HG02642 (cell line): ENCODE measurements around the gene CCBE1.
A peak's percentile ranks its signal among the peaks of the same experiment; 100 is the strongest.
"Not testable (repeated sequence)": the region's sequence is repeated elsewhere in the genome, so short reads cannot be mapped to it uniquely, and the experiment has no call there.

Source experiments
- ATAC-seq: cut with Tn5 transposase; IDR thresholded peaks from one replicate; pipeline ENCODE4 v1.9.1; 2021; ENCODE audit warnings: mild to moderate bottlenecking; ENCODE audit not compliant: unreplicated experiment, poor library complexity

CCBE1 gene

GRCh38 chr18:59697236-59697932 is at the start of gene CCBE1:
Gene CCBE1, minus strand, starts transcription at chr18:59697423.
- peak; percentile 78 for ATAC-seq

GRCh38 chr18:59744271-59744721 is 47.1 kb upstream of the CCBE1 start:
- no peak for ATAC-seq

- no peak for ATAC-seq
Observed at GRCh38 chr18:59743566-59743965, 46.3 kb upstream of the CCBE1 start.

GRCh38 chr18:59742325-59743111 is 45.3 kb upstream of the CCBE1 start:
- ATAC-seq: no peak

GRCh38 chr18:59740141-59740540 is 42.9 kb upstream of the CCBE1 start:
- ATAC-seq: no peak

GRCh38 chr18:59737776-59738300 is 40.6 kb upstream of the CCBE1 start:
- no peak for ATAC-seq

- ATAC-seq: not testable (repeated sequence)
Observed at GRCh38 chr18:59737335-59737734, 40.1 kb upstream of the CCBE1 start.

- no peak for ATAC-seq
Observed at GRCh38 chr18:59736061-59736460, 38.8 kb upstream of the CCBE1 start.

GRCh38 chr18:59735269-59735860 is 38.1 kb upstream of the CCBE1 start:
- ATAC-seq: no peak

GRCh38 chr18:59733421-59733820 is 36.2 kb upstream of the CCBE1 start:
- ATAC-seq: no peak

- no peak for ATAC-seq
Observed at GRCh38 chr18:59730896-59731295, 33.7 kb upstream of the CCBE1 start.

- no peak for ATAC-seq
Observed at GRCh38 chr18:59729781-59730180, 32.6 kb upstream of the CCBE1 start.

- ATAC-seq: no peak
Observed at GRCh38 chr18:59728816-59729215, 31.6 kb upstream of the CCBE1 start.

GRCh38 chr18:59725142-59725541 is 27.9 kb upstream of the CCBE1 start:
- ATAC-seq: no peak

GRCh38 chr18:59724103-59724502 is 26.9 kb upstream of the CCBE1 start:
- no peak for ATAC-seq

GRCh38 chr18:59721931-59722330 is 24.7 kb upstream of the CCBE1 start:
- ATAC-seq: no peak

- ATAC-seq: no peak
Observed at GRCh38 chr18:59721211-59721610, 24.0 kb upstream of the CCBE1 start.

- no peak for ATAC-seq
Observed at GRCh38 chr18:59719544-59720181, 22.4 kb upstream of the CCBE1 start.

GRCh38 chr18:59718464-59719157 is 21.4 kb upstream of the CCBE1 start:
- no peak for ATAC-seq

- no peak for ATAC-seq
Observed at GRCh38 chr18:59718108-59718463, 20.9 kb upstream of the CCBE1 start.
